ENCODE measurements around the gene NGEF. TPM values are rescaled to one million over a fixed set of nuclear protein-coding genes. Genes with fewer than 3 reads are reported as not detected.

The NGEF gene
- polyA plus RNA-seq, 1 of the 3 experiments (the other 2 are of a cell fraction), result 1.4 TPM

DNA sequence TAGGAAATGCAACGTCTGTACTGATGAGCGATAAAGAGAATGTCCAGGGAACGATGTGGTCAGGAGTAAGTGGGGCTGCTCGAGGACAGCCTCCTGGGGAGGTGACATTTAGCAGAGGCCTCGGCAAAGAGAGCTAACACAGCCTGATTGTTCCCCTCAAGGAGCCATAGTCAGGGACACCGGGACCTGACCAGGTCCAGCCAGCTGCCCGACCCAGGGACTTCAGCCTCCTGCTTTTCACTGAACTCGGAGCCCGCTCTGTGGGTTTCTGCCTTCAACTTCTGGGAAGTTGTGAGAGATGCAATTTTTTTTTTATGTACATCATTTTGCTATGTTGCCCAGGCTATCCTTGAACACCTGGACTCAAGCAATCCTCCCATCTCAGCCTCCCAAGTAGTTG, 29.5 kb upstream of the NGEF start:
- Histone ChIP-seq H3K4me3 (ENCODE audit: low read depth in 2 of 2, low read length in 1 of 2) (no peak overlapping the region), H2AFZ (ENCODE audit: low read depth) (no peak overlapping the region), H3K9me2 (no peaks in the 10 kb centered on the region), H3K27ac (ENCODE audit: low read depth in 2 of 2, low read length in 1 of 2) (no peak overlapping the region), H3K27me3 (ENCODE audit: insufficient read depth) (peaks cover 11% of the 10 kb centered on the region; the same call in 1 of the 2 replicates), H3K9ac (no peak overlapping the region), H3K4me1 (ENCODE audit: control insufficient read depth in 1 of 2, insufficient read depth in 2 of 2, low read depth in 1 of 2, low read length in 1 of 2) (no peaks in the 10 kb centered on the region), H3K79me2 (ENCODE audit: insufficient read depth) (no peaks in the 10 kb centered on the region), H3K9me3 (no peaks in the 10 kb centered on the region), H3K36me3 (replicated peaks in 1 of 2; ENCODE audit: control insufficient read depth in 1 of 2, insufficient read depth in 2 of 2, low read length in 1 of 2) (no peaks in the 10 kb centered on the region), H4K20me1 (ENCODE audit: insufficient read depth) (no peaks in the 10 kb centered on the region), H3F3A (replicated peaks; ENCODE audit: insufficient read depth) (no peaks in the 10 kb centered on the region), H3K4me2 (no peak overlapping the region)
- ChIA-PET POLR2A (interaction anchor here (0.6 kb wide), 1 partner anchor 204 kb away, joined by 3 read pairs; no protein-coding TSS in a partner anchor), CTCF (interaction anchor here (1.1 to 5.5 kb wide), 3 partner anchors 11 to 13 kb away, joined by 3 to 32 read pairs (median 7); no protein-coding TSS in a partner anchor)
- WGBS (ENCODE audit: low lambda C conversion rate), result 57% methylated on average over 9 of the region's 9 CpGs
- no peak for DNase-seq
- TF ChIP-seq NFIC (IDR thresholded peaks at IDR 0.05; ENCODE audit: borderline replicate concordance) (no peak), SIN3A (IDR thresholded peaks at IDR 0.05; ENCODE audit: borderline replicate concordance, low read depth, low read length) (no peak), FOXJ3 (CRISPR knock-in tag; IDR thresholded peaks at IDR 0.05) (no peak)
- TF ChIP-seq, protein P1, sequence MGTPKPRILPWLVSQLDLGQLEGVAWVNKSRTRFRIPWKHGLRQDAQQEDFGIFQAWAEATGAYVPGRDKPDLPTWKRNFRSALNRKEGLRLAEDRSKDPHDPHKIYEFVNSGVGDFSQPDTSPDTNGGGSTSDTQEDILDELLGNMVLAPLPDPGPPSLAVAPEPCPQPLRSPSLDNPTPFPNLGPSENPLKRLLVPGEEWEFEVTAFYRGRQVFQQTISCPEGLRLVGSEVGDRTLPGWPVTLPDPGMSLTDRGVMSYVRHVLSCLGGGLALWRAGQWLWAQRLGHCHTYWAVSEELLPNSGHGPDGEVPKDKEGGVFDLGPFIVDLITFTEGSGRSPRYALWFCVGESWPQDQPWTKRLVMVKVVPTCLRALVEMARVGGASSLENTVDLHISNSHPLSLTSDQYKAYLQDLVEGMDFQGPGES (IDR thresholded peaks at IDR 0.05; ENCODE audit: low read depth, low read length), result no peak

DNA sequence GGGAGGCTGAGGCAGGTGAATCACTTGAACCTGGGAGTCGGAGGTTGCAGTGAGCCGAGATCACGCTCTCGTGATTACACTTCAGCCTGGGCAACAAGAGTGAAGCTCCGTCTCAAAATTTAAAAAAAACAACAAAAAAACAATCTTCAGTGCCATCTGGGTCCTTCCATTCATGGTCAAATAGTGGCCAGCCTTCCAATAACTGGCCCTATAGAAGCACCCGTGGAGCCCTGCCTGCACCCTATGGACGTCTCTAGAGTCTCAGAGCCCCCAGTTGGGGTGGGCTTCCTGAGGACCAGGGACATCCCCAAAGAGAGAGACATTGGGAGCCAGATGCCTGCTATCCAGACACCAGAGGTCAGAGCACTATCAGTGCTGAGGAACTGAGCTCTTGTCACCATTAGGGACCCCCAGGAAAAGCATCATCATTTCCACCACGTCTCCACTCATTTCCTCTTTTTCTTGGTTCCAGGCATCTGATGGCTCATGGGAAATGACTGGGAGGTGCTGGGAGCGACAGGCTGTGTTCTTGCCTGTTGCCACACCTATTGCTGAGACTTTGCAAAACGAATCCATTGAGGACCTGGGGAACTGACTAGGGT, 28.8 kb upstream of the NGEF start:
- CTCF ChIA-PET, result interaction anchor here (1.4 to 5.5 kb wide), 3 partner anchors 10 to 12 kb away, joined by 6 to 32 read pairs (median 7); no protein-coding TSS in a partner anchor
- no peak for DNase-seq
- Histone ChIP-seq H3K9me2 (no peaks in the 10 kb centered on the region), H3K9me3 (no peaks in the 10 kb centered on the region), H2AFZ (ENCODE audit: low read depth) (no peak overlapping the region), H4K20me1 (ENCODE audit: insufficient read depth) (no peaks in the 10 kb centered on the region), H3K4me1 (ENCODE audit: control insufficient read depth in 1 of 2, insufficient read depth in 2 of 2, low read depth in 1 of 2, low read length in 1 of 2) (no peaks in the 10 kb centered on the region), H3K79me2 (ENCODE audit: insufficient read depth) (no peaks in the 10 kb centered on the region), H3K9ac (no peak overlapping the region), H3F3A (replicated peaks; ENCODE audit: insufficient read depth) (no peaks in the 10 kb centered on the region), H3K4me2 (no peak overlapping the region), H3K4me3 (ENCODE audit: low read depth in 2 of 2, low read length in 1 of 2) (no peak overlapping the region), H3K27me3 (ENCODE audit: insufficient read depth) (0 out of 2 replicates have a peak, but pooled peaks cover 11% of the 10 kb centered on the region), H3K36me3 (replicated peaks in 1 of 2; ENCODE audit: control insufficient read depth in 1 of 2, insufficient read depth in 2 of 2, low read length in 1 of 2) (no peaks in the 10 kb centered on the region), H3K27ac (ENCODE audit: low read depth in 2 of 2, low read length in 1 of 2) (no peak overlapping the region)
- 59% methylated on average over 9 of the region's 10 CpGs for WGBS (ENCODE audit: low lambda C conversion rate)
- POLR2A ChIA-PET, result no interaction called here
- TF ChIP-seq, protein P1 (IDR thresholded peaks at IDR 0.05; ENCODE audit: low read depth, low read length), result no peak
- TF ChIP-seq ELF1 (IDR thresholded peaks at IDR 0.05) (no peak), CHD2 (IDR thresholded peaks at IDR 0.05; ENCODE audit: low read length, partially characterized antibody) (no peak), JUND (IDR thresholded peaks at IDR 0.05) (no peak)

DNA sequence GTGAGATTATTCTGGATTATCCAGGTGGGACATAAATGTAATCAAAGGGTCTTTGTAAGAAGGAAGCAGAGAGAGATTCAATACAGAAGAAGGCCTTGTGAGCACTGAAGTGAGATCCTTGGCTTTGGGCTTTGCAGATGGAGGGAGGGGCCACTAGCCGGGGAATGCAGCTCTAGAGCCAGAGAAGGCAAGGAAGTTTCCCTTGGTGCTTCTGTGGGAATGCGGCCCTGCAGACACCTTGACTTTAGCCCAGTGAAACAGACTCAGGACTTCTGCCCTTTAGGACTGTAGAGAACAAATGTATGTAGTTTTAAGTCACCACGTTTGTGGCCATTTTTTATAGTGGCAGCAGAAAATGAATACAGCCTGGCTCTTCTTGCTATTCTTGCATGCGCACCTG, 27.5 kb upstream of the NGEF start:
- Histone ChIP-seq H3K4me2 (no peak overlapping the region), H2AFZ (ENCODE audit: low read depth) (no peak overlapping the region), H4K20me1 (ENCODE audit: insufficient read depth) (no peaks in the 10 kb centered on the region), H3K4me3 (ENCODE audit: low read depth in 2 of 2, low read length in 1 of 2) (no peak overlapping the region), H3K36me3 (replicated peaks in 1 of 2; ENCODE audit: control insufficient read depth in 1 of 2, insufficient read depth in 2 of 2, low read length in 1 of 2) (no peaks in the 10 kb centered on the region), H3K9me2 (no peaks in the 10 kb centered on the region), H3K27ac (ENCODE audit: low read depth in 2 of 2, low read length in 1 of 2) (no peak overlapping the region), H3K9me3 (no peaks in the 10 kb centered on the region), H3F3A (replicated peaks; ENCODE audit: insufficient read depth) (peaks cover 2% of the 10 kb centered on the region), H3K4me1 (ENCODE audit: control insufficient read depth in 1 of 2, insufficient read depth in 2 of 2, low read depth in 1 of 2, low read length in 1 of 2) (no peaks in the 10 kb centered on the region), H3K9ac (no peak overlapping the region), H3K79me2 (ENCODE audit: insufficient read depth) (no peaks in the 10 kb centered on the region), H3K27me3 (ENCODE audit: insufficient read depth) (0 out of 2 replicates have a peak, but pooled peaks cover 11% of the 10 kb centered on the region)
- TF ChIP-seq, protein P2, sequence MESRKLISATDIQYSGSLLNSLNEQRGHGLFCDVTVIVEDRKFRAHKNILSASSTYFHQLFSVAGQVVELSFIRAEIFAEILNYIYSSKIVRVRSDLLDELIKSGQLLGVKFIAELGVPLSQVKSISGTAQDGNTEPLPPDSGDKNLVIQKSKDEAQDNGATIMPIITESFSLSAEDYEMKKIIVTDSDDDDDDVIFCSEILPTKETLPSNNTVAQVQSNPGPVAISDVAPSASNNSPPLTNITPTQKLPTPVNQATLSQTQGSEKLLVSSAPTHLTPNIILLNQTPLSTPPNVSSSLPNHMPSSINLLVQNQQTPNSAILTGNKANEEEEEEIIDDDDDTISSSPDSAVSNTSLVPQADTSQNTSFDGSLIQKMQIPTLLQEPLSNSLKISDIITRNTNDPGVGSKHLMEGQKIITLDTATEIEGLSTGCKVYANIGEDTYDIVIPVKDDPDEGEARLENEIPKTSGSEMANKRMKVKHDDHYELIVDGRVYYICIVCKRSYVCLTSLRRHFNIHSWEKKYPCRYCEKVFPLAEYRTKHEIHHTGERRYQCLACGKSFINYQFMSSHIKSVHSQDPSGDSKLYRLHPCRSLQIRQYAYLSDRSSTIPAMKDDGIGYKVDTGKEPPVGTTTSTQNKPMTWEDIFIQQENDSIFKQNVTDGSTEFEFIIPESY (IDR thresholded peaks at IDR 0.05; ENCODE audit: borderline replicate concordance, low read depth), result no peak
- TF ChIP-seq NFIC (IDR thresholded peaks at IDR 0.05; ENCODE audit: borderline replicate concordance) (no peak), RCOR1 (IDR thresholded peaks at IDR 0.05; ENCODE audit: low read length) (no peak)
- TF ChIP-seq, protein P3, sequence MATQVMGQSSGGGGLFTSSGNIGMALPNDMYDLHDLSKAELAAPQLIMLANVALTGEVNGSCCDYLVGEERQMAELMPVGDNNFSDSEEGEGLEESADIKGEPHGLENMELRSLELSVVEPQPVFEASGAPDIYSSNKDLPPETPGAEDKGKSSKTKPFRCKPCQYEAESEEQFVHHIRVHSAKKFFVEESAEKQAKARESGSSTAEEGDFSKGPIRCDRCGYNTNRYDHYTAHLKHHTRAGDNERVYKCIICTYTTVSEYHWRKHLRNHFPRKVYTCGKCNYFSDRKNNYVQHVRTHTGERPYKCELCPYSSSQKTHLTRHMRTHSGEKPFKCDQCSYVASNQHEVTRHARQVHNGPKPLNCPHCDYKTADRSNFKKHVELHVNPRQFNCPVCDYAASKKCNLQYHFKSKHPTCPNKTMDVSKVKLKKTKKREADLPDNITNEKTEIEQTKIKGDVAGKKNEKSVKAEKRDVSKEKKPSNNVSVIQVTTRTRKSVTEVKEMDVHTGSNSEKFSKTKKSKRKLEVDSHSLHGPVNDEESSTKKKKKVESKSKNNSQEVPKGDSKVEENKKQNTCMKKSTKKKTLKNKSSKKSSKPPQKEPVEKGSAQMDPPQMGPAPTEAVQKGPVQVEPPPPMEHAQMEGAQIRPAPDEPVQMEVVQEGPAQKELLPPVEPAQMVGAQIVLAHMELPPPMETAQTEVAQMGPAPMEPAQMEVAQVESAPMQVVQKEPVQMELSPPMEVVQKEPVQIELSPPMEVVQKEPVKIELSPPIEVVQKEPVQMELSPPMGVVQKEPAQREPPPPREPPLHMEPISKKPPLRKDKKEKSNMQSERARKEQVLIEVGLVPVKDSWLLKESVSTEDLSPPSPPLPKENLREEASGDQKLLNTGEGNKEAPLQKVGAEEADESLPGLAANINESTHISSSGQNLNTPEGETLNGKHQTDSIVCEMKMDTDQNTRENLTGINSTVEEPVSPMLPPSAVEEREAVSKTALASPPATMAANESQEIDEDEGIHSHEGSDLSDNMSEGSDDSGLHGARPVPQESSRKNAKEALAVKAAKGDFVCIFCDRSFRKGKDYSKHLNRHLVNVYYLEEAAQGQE (IDR thresholded peaks at IDR 0.05; ENCODE audit: low read depth, low read length), result no peak
- WGBS (ENCODE audit: low lambda C conversion rate), result 70% methylated on average over 4 of the region's 4 CpGs
- DNase-seq, result no peak
- ChIA-PET POLR2A (no interaction called here), CTCF (interaction anchor here (1.0 to 5.5 kb wide), 3 partner anchors 10 to 13 kb away, joined by 3 to 32 read pairs (median 6); no protein-coding TSS in a partner anchor)
